Peyer's patch (tissue), 4 donors: ENCODE measurements around the gene ALDH3A1. TPM values are rescaled to one million over a fixed set of nuclear protein-coding genes. Genes with fewer than 3 reads are reported as not detected.

ENCODE experiments used
- DNase-seq, 3 donors: peaks; one replicate each; pipeline ENCODE4 v3.0.0-alpha.2; 2017 to 2019
- H3K27ac ChIP-seq, 4 donors: fragments of 200-600 bp; sonication (generic); one replicate each; pipeline ENCODE4 v1.5.1; 2016 to 2019
- H3K27me3 ChIP-seq, 2 donors: fragments of 200-600 bp; sonication (generic); one replicate each; pipeline ENCODE4 v1.5.1; 2019
- H3K36me3 ChIP-seq, 3 donors: fragments of 200-600 bp; sonication (generic); one replicate each; pipeline ENCODE4 v1.5.1; 2016 to 2019
- H3K4me1 ChIP-seq, 4 donors: fragments of 200-600 bp; sonication (generic); one replicate each; pipeline ENCODE4 v1.5.1; 2016 to 2019
- H3K4me3 ChIP-seq, 4 donors: fragments of 200-600 bp; sonication (generic); 1 replicate in 3 of 4; 2 replicates in 1 of 4; pipeline ENCODE4 v1.5.1; 2016 to 2019; ENCODE audit warnings: mild to moderate bottlenecking in 1 of 4
- H3K9me3 ChIP-seq, 4 donors: fragments of 200-600 bp; sonication (generic); one replicate each; pipeline ENCODE4 v1.5.1; 2016 to 2019; ENCODE audit warnings: mild to moderate bottlenecking in 1 of 4
- POLR2A ChIP-seq, 2 donors: fragments of 450-650 bp; IDR thresholded peaks; one replicate each; pipeline ENCODE4 v1.5.1; 2017; ENCODE audit warnings: antibody characterized with exemption in 2 of 2, mild to moderate bottlenecking in 2 of 2, moderate library complexity in 2 of 2
- total RNA-seq, 4 donors: library from RNA; depleted of rRNA; stranded (reverse); fragments of >200 nt; gene quantifications; one replicate each; pipeline ENCODE4 v1.1.0, GENCODE V29; 2016
- TF ChIP-seq, protein P1 (sequence below), 6 experiments: fragments of 450-650 bp in 4 of 6; fragments of 200-600 bp in 2 of 6; sonication (generic) in 1 of 6; IDR thresholded peaks; one replicate each; pipeline ENCODE4 v1.5.1; 2017 to 2019; ENCODE audit warnings: antibody characterized with exemption in 6 of 6, mild to moderate bottlenecking in 3 of 6, moderate library complexity in 1 of 6

ALDH3A1 gene
- total RNA-seq, 4 donors from 2014 or later = 1.7 to 23.1 (median 3.2) TPM

DNA sequence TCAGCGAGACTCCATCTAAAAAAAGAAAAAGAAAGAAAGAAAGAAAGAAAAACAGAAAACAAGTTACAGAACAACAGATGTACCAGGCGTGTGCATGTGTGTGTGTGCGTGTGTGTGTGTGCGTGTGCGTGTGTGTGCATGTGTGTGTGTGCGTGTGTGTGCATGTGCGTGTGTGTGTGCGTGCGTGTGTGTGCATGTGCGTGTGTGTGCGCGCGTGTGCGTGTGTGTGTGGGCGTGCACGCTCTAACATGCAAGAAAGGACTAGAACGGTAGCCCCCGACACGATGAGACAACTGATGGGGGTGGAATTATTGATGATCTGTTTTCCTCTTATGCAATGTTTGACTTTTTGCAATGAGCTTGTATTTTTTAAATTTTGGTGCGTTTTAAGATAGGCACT is 1.6 kb downstream of the ALDH3A1 start:
- no peak for TF ChIP-seq POLR2A (IDR thresholded peaks at IDR 0.05)
- TF ChIP-seq, protein P1, sequence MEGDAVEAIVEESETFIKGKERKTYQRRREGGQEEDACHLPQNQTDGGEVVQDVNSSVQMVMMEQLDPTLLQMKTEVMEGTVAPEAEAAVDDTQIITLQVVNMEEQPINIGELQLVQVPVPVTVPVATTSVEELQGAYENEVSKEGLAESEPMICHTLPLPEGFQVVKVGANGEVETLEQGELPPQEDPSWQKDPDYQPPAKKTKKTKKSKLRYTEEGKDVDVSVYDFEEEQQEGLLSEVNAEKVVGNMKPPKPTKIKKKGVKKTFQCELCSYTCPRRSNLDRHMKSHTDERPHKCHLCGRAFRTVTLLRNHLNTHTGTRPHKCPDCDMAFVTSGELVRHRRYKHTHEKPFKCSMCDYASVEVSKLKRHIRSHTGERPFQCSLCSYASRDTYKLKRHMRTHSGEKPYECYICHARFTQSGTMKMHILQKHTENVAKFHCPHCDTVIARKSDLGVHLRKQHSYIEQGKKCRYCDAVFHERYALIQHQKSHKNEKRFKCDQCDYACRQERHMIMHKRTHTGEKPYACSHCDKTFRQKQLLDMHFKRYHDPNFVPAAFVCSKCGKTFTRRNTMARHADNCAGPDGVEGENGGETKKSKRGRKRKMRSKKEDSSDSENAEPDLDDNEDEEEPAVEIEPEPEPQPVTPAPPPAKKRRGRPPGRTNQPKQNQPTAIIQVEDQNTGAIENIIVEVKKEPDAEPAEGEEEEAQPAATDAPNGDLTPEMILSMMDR (IDR thresholded peaks at IDR 0.05) = no peak
- Histone ChIP-seq H3K36me3 (no peaks in the 10 kb centered on the region), H3K27ac (no peak overlapping the region), H3K27me3 (no peaks in the 10 kb centered on the region), H3K4me1 (peaks cover 0 to 29% (median 0%) of the 10 kb centered on the region in 4 donors), H3K4me3 (no peak overlapping the region), H3K9me3 (no peaks in the 10 kb centered on the region)
- no peak for DNase-seq

DNA sequence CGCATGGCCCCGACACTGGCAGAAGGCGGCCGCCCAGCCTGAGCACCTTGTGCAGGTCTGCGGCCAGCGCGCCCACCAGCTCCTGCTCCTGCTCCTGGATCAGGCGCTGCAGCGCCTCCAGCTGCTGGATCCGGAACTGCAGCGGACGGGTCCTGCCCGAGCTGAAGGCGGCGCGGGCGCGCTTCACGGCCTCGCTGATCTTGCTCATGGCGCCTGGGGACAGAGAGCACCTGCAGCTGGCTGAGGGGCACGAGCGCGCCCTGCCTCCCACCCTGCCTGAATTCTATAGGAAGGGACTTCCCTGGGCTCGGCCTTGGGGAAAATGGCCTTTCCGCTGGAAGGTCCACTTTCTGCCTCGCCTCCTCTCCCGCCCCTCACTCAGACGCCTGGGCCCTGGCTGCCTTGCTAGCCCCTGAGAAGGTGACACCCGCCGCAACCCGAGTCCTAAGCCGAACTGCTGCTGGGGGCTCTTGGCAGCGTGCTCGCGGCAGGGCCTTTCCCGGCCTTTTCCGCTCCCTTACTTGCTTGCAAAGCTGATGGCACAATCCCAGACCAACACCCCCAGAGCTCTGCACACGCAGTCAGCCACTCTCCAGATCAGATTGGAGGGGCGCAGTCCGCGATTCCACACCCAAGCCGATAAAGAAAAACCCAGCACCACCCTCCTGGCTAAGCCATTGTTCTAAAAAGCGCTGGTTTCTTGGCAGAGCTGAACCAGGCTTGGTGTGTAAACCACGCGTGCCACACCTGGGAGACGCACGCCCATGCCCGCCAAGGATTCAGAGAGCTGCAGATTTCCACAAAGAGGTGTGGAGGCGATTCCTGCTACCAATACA is 3.0 kb downstream of the ALDH3A1 start:
- Histone ChIP-seq H3K4me1 (peaks cover 0 to 29% (median 0%) of the 10 kb centered on the region in 4 donors), H3K27ac (peak overlapping the region; percentile 60 to 76 (median 68)), H3K4me3 (peak overlapping the region; percentile 41 to 77 (median 57)), H3K36me3 (no peaks in the 10 kb centered on the region), H3K9me3 (no peaks in the 10 kb centered on the region), H3K27me3 (no peaks in the 10 kb centered on the region)
- TF ChIP-seq, protein P1 (IDR thresholded peaks at IDR 0.05) = peak; percentile 78 to 95 (median 95)
- TF ChIP-seq POLR2A (IDR thresholded peaks at IDR 0.05) = no peak
- DNase-seq = peak; percentile 92 to 97 (median 95)

DNA sequence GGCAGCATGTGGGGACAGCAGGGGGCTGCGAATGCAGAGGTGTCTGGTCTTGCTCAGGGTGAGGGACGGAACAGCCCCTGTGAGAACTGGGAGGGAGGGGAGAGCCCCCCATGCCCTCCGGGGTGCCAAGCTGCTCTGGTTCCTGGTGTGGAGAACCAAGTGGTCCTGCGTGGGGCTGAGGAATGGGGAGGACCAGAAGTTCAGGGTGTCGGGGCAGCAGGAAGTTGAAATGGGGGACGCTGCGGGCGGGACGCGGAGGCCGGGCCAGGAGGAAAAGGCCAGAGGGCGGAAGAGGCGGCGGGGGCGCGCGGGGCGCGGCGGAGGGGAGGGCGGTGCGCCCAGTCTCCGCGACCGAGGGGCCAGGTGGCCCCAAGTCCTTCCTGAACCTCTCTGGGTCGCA is 3.6 kb downstream of the ALDH3A1 start:
- Histone ChIP-seq H3K27ac (peak overlapping the region; percentile 60 to 76 (median 68)), H3K36me3 (no peaks in the 10 kb centered on the region), H3K4me3 (peak overlapping the region; percentile 41 to 77 (median 57)), H3K9me3 (no peaks in the 10 kb centered on the region), H3K27me3 (no peaks in the 10 kb centered on the region), H3K4me1 (peaks cover 0 to 29% (median 0%) of the 10 kb centered on the region in 4 donors)
- no peak for DNase-seq
- TF ChIP-seq, protein P1 (IDR thresholded peaks at IDR 0.05) = no peak
- TF ChIP-seq POLR2A (IDR thresholded peaks at IDR 0.05) = no peak

DNA sequence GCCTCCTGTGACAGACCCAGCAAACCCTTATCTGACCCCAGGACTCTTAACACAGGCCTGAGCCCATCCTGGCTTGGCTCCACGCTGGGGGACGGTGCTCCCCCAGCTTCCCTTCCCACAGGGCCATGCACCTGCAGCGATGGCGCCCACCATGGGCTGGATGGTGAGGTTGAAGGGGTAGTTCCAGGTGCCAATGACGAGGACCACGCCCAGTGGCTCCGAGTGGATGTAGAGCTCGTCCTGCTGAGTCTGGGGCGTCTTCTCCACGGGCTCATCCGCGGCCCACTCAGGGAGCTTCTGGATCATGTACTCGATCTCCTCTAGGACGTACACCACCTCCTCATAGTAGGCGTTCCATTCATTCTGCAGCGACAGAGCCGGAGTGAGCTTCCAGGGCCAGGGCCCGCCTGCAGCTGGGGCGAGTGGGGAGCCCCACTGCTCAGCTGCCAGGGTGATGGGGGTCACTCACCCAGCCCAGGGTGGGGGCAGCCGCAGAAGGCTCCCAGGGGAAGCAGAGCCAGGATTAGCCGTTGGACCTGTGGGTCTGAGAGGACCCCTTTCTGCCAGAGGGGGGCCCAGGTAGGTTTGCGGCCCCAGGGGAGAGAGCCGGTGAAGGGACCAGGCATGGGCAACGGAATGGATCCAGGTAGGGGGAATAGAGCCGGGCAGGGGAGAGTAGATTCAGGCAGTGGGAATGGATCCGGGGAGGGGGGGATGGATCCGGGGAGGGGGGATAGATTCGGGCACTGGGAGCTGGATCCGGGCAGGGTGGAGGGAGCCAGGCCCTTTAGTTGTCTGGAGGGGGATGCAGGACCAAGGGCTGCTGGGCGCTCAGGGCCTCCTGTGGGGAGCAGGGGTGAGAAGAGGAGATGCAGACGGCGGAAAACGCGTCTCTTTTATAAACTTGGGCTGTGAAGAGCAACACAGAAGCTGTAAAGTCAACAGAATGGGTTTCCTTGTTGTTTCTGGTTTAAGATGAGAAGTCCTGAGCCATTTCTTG is 4.7 kb downstream of the ALDH3A1 start:
- no peak for TF ChIP-seq POLR2A (IDR thresholded peaks at IDR 0.05)
- TF ChIP-seq, protein P1 (IDR thresholded peaks at IDR 0.05) = no peak
- no peak overlapping the region for H3K27ac ChIP-seq

DNA sequence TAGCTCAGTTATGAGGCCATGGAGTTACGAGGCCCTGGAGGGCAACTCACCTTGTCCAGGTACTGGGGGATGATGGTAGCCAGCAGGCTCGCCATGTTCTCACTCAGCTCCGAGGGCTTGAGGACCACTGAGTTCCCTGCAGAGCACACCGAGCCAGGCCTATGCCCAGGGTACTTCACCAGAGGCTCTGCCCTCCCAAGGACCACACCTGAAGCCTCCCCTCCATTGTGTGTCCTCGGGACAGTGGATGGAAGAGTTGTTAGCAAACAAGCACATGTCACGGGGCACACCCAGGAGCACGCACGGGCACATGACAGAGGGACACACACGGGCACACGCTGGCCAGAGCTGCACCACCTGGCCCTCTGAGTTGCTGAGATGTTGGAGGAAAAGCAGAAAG is 5.6 kb downstream of the ALDH3A1 start:
- Histone ChIP-seq H3K36me3 (no peaks in the 10 kb centered on the region), H3K27ac (no peak overlapping the region), H3K4me3 (no peak overlapping the region), H3K4me1 (peaks cover 0 to 15% (median 0%) of the 10 kb centered on the region in 4 donors), H3K27me3 (no peaks in the 10 kb centered on the region), H3K9me3 (no peaks in the 10 kb centered on the region)
- no peak for TF ChIP-seq POLR2A (IDR thresholded peaks at IDR 0.05)
- TF ChIP-seq, protein P1 (IDR thresholded peaks at IDR 0.05) = no peak
- no peak for DNase-seq

More for the DNA sequence above, 4.7 kb downstream of the ALDH3A1 start:
- Histone ChIP-seq H3K4me3 (no peak overlapping the region), H3K9me3 (no peaks in the 10 kb centered on the region), H3K4me1 (peaks cover 0 to 22% (median 0%) of the 10 kb centered on the region in 4 donors), H3K36me3 (no peaks in the 10 kb centered on the region), H3K27me3 (no peaks in the 10 kb centered on the region)
- no peak for DNase-seq
